ENCODE results near the gene INHBA.

DNA sequence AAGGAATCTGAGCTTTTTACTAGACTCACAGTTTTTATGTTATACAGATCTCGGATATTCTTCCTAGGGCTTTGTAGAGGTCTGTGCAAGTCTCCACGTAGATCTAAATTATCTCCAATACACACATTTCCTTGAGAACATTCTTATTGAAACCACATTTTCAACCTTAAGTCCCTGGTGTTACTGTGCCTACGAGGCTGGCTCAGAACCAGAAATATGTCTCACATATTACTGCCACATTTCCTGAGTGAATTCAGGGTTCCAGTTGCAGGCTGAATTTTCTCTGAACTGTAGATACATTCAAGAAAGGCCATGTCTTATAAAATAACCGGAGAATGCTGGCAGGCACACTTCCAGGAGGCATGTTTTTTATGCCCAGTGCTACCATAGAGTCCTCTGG lies 46.5 kb downstream of the INHBA start:
- TF ChIP-seq, protein P1, sequence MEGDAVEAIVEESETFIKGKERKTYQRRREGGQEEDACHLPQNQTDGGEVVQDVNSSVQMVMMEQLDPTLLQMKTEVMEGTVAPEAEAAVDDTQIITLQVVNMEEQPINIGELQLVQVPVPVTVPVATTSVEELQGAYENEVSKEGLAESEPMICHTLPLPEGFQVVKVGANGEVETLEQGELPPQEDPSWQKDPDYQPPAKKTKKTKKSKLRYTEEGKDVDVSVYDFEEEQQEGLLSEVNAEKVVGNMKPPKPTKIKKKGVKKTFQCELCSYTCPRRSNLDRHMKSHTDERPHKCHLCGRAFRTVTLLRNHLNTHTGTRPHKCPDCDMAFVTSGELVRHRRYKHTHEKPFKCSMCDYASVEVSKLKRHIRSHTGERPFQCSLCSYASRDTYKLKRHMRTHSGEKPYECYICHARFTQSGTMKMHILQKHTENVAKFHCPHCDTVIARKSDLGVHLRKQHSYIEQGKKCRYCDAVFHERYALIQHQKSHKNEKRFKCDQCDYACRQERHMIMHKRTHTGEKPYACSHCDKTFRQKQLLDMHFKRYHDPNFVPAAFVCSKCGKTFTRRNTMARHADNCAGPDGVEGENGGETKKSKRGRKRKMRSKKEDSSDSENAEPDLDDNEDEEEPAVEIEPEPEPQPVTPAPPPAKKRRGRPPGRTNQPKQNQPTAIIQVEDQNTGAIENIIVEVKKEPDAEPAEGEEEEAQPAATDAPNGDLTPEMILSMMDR (conservative IDR thresholded peaks at IDR 0.05; ENCODE audit: low read depth, low read length) = no peak
- no peak for TF ChIP-seq EZH2phosphoT487 (IDR thresholded peaks at IDR 0.05; ENCODE audit: borderline replicate concordance, low read length)
